Glutamatergic neuron (in vitro differentiated cells): ENCODE measurements around the gene KCNH2. TPM values are rescaled to one million over a fixed set of nuclear protein-coding genes. Genes with fewer than 3 reads are reported as not detected.
A peak's percentile ranks its signal among the peaks of the same experiment; 100 is the strongest.

Source experiments
- DNase-seq: peaks from one replicate; pipeline ENCODE4 v3.0.0; 2022
- H3K27ac Mint-ChIP-seq: one replicate; pipeline ENCODE4 v1.8.0; 2020; ENCODE audit warnings: mild to moderate bottlenecking, mixed read lengths, inconsistent platforms; ENCODE audit not compliant: unreplicated experiment
- H3K27me3 Mint-ChIP-seq: one replicate; pipeline ENCODE4 v1.8.0; 2020; ENCODE audit warnings: mild to moderate bottlenecking, moderate library complexity, mixed read lengths, inconsistent platforms; ENCODE audit not compliant: unreplicated experiment
- H3K36me3 Mint-ChIP-seq: one replicate; pipeline ENCODE4 v1.8.0; 2020; ENCODE audit warnings: mild to moderate bottlenecking, mixed read lengths, inconsistent platforms; ENCODE audit not compliant: unreplicated experiment
- H3K4me1 Mint-ChIP-seq: one replicate; pipeline ENCODE4 v1.8.0; 2020; ENCODE audit warnings: mild to moderate bottlenecking, low read depth, mixed read lengths, inconsistent platforms; ENCODE audit not compliant: unreplicated experiment
- H3K4me3 Mint-ChIP-seq: one replicate; pipeline ENCODE4 v1.8.0; 2020; ENCODE audit warnings: mild to moderate bottlenecking, mixed read lengths, inconsistent platforms; ENCODE audit not compliant: unreplicated experiment
- H3K9me3 Mint-ChIP-seq: one replicate; pipeline ENCODE4 v1.8.0; 2020; ENCODE audit warnings: mild to moderate bottlenecking, moderate library complexity, mixed read lengths, inconsistent platforms; ENCODE audit not compliant: unreplicated experiment
- CTCF ChIP-seq: fragments of 200-600 bp; sonication (generic); IDR thresholded peaks from one replicate; pipeline ENCODE4 v1.5.0; 2021; ENCODE audit not compliant: partially characterized antibody, unreplicated experiment
- total RNA-seq: library from RNA; stranded (reverse); fragmentation: NEBNext Ultra II Directional; extraction: Animal tissue kit (Norgen Biotek cat#: 25700); gene quantifications from one replicate; pipeline ENCODE4 v1.2.1, GENCODE V29; 2021; ENCODE audit not compliant: unreplicated experiment

The KCNH2 gene
- total RNA-seq, 1 donor from 2014 or later, result 73.7 TPM

GRCh38 chr7:150986099-150986512 lies 8.0 kb upstream of the KCNH2 start:
- H3K36me3 Mint-ChIP-seq, result peaks cover 13% of the 10 kb centered on the region
- H3K27ac Mint-ChIP-seq, result peak overlapping the region; percentile 4
- TF ChIP-seq CTCF, result peak; percentile 77
- H3K4me1 Mint-ChIP-seq, result peaks cover 15% of the 10 kb centered on the region
- DNase-seq, result peak; percentile 85
- H3K27me3 Mint-ChIP-seq, result peaks cover 17% of the 10 kb centered on the region
- peak overlapping the region; percentile 5 for H3K4me3 Mint-ChIP-seq
- peaks cover 17% of the 10 kb centered on the region for H3K9me3 Mint-ChIP-seq

GRCh38 chr7:150983893-150984368 lies 5.8 kb upstream of the KCNH2 start:
- Mint-ChIP-seq H3K4me3 (no peak overlapping the region), H3K4me1 (peaks cover 28% of the 10 kb centered on the region), H3K36me3 (no peaks in the 10 kb centered on the region), H3K9me3 (peaks cover 6% of the 10 kb centered on the region), H3K27me3 (peaks cover 19% of the 10 kb centered on the region), H3K27ac (no peak overlapping the region)
- no peak for TF ChIP-seq CTCF
- DNase-seq, result no peak

DNA sequence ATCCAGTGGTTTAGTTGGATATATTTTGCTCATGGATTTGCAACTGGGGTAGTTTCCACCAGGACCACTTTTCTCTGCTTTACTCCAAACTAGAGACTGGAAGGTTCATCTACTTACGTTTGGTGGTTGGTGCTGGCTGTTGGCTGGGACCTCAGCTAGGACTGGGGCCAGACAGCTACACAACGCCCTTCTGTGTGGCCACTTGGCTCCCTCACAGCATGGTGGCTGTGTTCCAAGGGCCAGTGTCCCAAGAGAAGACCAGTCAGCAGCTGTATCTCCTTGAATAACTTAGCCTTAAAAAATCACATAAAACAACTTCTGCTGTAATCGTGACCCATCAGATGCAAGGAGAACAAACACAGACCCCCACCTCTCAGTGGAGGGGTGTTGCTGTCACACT lies 4.2 kb upstream of the KCNH2 start:
- Mint-ChIP-seq H3K36me3 (no peaks in the 10 kb centered on the region), H3K27me3 (peaks cover 18% of the 10 kb centered on the region), H3K27ac (no peak overlapping the region), H3K4me1 (peaks cover 22% of the 10 kb centered on the region), H3K4me3 (no peak overlapping the region), H3K9me3 (peaks cover 12% of the 10 kb centered on the region)
- no peak for TF ChIP-seq CTCF
- no peak for DNase-seq

DNA sequence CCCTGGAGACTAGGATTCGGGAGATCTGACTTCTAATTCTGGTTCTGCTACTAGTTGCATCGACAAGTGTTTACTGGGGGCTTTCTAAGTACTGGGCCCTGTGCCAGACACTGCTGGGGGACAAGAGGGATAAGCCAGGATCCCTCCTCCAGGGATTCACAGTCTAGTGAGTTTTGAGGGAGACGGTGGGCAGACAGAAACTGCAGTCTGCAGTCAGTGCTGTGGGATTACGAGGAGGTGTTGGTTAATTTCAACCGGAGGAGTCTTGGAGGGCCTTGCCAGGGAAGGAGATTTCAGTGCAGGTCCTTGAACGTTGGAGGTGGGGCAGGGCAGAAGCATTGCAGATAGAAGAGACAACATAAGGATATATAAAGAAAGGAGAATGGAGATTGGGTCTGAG lies 3.5 kb upstream of the KCNH2 start:
- Mint-ChIP-seq H3K4me1 (peaks cover 24% of the 10 kb centered on the region), H3K9me3 (peaks cover 19% of the 10 kb centered on the region), H3K27ac (no peak overlapping the region), H3K36me3 (no peaks in the 10 kb centered on the region), H3K4me3 (no peak overlapping the region), H3K27me3 (peaks cover 21% of the 10 kb centered on the region)
- no peak for TF ChIP-seq CTCF
- DNase-seq, result no peak

- Mint-ChIP-seq H3K27me3 (peaks cover 21% of the 10 kb centered on the region), H3K27ac (peak overlapping the region; percentile 87), H3K4me1 (peaks cover 27% of the 10 kb centered on the region), H3K36me3 (no peaks in the 10 kb centered on the region), H3K4me3 (peak overlapping the region; percentile 68), H3K9me3 (peaks cover 24% of the 10 kb centered on the region)
- TF ChIP-seq CTCF, result no peak
- DNase-seq, result no peak
Measured at GRCh38 chr7:150980663-150981062, 2.5 kb upstream of the KCNH2 start.
